GM18499 (cell line): ENCODE results near the gene MAP2K1.
"Not testable (repeated sequence)": the region's sequence is repeated elsewhere in the genome, so short reads cannot be mapped to it uniquely, and the experiment has no call there.

Source experiments
- ATAC-seq: cut with Tn5 transposase; IDR thresholded peaks from one replicate; pipeline ENCODE4 v1.9.1; 2021; ENCODE audit warnings: moderate number of reproducible peaks; ENCODE audit not compliant: insufficient read depth, unreplicated experiment

MAP2K1 gene

DNA sequence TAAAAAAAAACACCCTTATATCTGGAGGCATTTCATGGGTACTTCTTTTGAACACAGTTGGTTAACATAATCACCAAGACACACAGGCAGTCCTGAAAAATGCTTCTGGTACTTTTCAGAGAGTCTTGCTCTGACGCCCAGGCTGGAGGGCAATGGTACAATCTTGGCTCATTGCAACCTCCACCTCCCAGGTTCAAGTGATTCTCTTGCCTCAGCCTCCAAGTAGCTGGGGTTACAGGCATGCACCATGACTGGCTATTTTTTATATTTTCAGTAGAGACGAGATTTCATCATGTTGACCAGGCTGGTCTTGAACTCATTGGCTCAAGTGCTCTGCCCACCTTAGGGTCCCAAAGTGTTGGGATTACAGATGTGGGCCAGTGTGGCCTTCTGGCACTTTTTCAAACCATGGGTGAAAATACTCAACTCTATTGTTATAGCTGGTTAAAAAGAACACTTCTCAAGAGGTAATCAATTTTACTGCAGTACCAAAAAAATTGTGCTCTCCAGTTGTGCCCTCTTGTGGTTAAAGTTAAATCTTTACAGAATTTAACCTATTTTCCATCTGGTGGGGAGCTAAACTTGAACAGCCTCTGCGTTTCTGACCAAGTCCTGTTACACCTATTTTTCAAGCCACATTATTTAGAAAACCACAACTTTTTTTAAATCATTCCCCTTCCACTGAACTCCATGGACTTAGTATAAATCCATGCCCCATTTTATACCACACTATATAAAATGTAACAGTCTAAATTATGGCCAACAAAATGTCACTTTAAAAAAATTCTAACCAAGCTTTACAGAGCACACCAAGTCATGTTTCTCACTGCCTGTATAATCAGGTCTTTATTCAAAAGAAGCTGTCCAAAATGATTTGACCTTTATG lies 112.0 kb downstream of the MAP2K1 start:
- no peak for ATAC-seq

DNA sequence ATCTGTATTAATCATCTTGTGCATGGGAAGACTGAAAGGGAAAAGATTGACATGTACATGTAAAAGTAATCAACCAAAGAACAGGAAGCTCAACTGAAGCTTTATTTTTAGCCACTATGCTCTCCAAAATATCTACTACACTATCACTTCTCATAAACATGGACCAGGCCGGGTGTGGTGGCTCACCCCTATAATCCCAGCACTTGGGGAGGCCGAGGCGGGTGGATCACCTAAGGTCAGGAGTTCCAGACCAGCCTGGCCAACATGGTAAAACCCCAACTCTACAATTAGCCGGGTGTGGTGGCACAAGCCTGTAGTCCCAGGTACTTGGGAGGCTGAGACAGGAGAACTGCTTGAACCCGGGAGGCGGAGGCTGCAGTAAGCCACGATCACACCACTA lies 113.6 kb downstream of the MAP2K1 start:
- not testable (repeated sequence) for ATAC-seq

DNA sequence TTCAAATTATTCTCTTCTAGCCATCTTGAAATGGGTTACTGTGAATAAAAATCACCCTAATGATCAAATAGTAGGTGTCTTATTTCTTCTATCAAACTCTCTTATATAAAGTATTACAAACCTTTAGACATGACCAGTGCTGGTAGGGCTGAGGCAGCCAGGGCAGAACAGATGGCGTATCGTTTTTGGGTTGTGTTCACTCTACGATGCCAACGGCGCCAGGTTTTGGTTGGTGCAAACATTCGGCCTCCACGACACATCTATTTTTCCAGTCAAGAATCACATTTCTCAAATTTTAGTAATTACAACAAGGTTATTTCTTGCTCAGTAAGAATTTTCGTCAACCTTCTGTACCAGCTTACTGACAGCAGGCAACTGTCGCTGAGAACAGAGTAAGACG lies 115.8 kb downstream of the MAP2K1 start:
- no peak for ATAC-seq

DNA sequence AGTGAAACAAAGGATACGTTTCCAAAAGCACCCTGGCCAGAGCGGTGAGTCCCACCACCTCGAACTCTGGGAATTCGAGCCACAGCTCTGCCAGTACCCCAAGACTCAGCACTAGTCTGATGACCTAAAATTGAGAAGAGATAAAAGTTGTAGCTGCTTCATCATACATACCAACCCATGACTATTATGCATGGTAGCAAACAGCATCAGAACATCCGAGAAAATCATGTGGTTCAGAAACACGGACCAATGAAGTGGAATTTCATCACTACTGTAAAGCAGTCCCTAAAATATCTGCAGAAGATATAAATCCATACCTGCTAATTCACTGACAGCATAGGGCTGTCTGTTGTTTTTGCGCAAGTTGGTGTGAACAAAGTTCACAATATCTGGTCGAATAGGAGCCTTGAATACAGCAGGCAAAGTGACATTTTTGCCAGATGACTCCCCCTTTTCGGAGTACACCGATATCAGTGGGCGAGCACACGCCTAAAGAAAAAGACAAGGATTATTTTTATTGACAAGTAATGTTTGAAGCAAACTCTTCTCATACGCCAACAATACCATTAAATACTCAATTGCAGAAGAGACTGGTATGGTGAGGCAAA lies 116.4 kb downstream of the MAP2K1 start:
- ATAC-seq: not testable (repeated sequence)

DNA sequence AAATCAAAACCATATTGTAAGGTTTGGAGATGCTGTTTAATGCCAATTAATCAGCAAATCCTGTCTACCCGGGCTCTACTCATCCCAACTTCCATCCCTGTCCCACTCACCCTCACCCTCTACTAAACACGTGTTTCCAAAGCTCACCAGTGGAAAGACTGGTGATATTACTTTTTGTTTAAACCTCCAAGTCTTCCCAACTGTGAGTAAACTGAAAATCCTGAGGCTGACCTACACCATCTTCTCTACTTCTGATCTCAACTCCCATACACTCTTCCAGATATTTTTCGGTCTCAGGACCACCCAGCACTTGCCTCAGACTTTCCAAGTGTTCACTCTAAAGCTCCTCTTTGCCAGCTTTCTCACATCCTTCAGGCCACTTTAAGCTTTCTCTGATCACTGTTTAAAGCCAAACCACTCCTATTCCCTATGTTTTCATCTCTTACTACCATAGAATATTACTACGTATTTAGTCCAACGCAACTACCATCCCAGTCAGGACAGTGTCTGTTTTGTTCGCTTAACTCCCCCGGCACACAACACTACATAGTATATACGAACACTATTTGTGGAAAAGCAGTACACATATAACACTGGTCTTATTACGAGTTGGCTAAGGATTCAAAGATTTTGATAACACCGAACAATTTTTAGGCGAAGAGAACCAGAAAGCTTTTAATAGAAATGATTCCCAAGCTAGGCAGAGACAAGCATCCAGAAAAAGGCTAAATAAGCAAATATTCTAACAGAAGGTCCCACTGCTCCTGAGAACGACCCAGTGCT lies 117.3 kb downstream of the MAP2K1 start:
- no peak for ATAC-seq

DNA sequence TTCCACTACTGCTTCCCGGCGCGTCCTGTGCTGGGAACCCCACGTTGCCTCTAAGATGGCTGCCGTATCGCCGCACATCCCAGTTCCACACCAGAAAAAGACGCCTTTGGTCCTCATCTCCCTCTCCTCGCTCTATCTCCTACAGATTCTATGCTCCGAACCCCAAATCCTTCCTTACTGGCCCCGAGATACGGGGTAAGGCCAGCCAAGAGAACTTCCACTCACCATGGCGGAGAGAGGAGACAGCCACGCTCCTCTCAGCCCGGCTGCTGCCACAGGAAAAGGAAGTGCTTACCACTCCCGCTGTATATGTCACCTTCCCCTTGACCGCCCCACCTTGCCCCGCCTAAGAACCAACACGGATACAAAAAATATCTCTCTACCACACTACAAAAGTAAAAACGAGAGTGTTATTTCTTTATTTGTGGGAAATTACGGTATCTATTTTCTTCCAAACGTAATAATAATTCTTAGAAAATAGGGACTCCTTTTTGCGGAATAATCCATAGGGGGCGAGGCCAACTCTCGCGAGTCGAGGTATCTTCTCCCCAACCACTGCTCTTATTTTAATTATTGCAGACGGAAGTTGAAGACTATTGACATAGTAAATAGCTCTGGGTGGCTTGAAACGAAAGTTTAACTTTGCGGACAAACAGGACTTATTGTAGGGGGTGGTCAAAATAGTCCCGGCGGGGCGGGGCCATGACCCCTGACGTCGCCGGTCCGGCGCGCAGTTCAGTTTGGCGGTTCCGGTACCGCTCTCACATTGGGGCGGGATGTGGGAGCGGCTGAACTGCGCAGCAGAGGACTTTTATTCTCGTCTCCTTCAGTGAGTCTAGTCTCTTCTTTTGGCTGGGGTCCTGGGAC lies 118.1 kb downstream of the MAP2K1 start, which contains the start of the genes RPL4 and ZWILCH:
RPL4 (minus strand) TSS at position 293 of the 867 bp plus-strand sequence; CDS start at position 228, 65 bp downstream.
ZWILCH (plus strand) TSS at position 764 of the 867 bp plus-strand sequence; CDS start at position 777, 13 bp downstream.
- peak; percentile 50 for ATAC-seq

DNA sequence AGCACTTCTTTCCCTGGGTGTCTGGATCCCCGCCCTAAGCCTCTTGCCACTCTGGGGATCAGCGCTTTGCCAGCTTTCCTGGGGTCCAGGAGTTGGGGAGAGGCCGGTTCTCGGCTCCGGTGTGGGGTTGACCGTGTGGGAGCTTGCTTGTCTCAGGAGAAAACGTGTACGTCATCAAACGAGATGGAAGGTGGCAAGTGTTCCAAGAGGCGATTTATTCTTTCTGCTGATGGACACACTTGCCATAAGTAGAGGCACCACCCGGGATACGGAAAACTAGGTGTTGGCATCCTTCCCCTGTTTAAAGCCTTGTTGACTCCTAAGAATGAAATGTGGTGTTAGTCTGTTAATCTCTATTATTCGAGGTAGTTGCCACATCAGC lies 118.7 kb downstream of the MAP2K1 start:
- ATAC-seq: no peak

DNA sequence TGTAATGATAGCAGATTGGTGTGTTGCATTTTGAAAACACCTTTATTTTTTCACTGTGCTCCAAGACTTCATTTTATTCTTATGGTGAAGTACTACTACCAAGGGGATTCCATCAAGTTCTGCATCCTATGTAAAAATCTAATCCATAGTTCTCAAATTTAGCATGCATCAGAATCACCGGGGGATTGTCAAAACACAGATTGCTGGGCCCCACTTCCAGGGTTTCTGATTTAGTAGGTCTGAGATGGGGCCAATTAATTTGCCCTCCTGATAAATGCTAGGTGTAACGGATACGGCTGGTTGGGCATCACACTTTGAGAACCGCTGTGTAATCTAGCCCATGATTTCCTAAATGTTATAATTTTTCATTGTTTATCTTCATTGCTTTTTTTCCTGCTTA lies 119.1 kb downstream of the MAP2K1 start:
- no peak for ATAC-seq

DNA sequence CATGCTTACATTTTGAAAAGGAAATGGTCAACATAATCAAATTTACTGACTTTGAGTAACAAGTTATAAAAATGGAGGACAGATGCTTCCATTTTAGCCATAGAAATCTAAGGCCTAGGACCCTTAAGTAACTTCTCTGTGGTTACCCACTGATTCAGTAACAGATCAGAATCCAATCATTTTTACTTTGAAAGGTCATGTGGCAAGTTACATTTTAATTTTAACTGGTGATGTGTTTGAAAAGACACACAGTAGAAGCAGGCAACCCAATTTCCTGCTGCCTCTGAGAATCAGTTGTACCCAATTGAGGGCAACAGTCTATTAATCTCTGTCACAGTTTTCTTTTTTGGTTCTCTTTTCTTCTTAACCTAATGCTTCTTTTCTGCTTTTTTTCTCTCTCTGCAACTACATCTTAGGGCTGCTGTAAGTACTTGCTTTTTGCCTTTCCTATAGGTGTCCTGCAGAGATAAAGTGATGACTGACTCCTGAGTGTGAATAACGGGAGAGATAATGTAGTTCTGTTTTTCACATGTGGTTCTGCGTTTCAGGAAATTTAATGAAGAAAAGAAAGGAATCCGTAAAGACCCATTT lies 121.7 kb downstream of the MAP2K1 start:
- ATAC-seq: no peak

DNA sequence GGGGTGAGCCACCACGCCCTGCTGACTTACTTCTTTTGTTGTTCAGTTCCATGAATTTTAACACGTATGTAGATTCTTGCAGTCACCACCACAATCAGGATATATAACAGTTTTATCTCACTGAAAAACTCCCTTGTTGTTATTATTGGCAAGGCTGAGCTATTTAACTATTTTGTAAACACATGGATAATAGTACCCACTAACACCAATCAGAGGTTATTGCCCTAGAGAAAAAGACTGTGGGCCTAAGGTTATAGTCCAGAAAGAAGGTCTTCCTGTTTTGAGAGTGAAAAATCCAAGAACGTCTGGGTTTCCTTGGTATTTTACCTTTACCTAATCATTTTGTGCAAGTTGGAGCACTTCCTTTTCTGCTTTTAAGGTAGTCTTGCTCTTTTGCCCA lies 127.9 kb downstream of the MAP2K1 start:
- no peak for ATAC-seq

DNA sequence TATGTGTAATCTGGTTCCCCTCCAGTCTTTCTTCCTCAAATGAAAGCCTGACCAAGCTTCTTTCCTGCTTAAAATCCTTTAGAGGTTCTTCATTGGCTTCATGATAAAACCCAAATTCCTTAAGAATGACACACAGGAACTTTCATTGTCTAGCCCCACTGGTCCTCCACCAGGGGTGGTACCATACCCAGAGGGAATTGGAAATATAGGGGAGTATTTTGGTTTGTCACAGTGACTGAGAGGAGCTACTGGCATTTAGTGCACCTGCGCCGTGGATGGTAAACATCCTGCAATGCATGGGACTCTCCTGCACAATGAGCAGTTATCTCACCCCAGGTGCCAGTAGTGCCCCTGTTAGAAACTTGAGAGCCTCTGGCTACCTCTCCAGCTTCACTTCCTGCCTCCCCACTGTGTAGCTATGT lies 129.2 kb downstream of the MAP2K1 start:
- ATAC-seq: no peak

DNA sequence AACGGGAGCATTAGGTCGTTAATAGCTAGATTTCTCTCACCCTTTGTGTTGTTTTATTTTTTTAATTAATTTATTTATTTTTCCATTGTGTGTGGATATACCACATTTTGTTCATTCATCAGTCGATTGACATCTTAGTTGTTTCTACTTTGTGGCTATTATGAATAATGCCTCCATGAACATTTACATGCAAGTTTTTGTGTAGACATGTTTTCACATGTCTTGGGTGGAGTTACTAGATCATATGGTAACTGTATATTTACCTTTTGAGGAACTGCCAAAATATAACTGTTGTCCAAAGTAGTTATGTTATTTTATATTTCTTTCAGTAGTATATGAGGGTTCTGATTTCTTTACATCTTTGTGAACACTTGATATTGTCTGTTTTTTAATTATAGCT lies 137.2 kb downstream of the MAP2K1 start:
- no peak for ATAC-seq

DNA sequence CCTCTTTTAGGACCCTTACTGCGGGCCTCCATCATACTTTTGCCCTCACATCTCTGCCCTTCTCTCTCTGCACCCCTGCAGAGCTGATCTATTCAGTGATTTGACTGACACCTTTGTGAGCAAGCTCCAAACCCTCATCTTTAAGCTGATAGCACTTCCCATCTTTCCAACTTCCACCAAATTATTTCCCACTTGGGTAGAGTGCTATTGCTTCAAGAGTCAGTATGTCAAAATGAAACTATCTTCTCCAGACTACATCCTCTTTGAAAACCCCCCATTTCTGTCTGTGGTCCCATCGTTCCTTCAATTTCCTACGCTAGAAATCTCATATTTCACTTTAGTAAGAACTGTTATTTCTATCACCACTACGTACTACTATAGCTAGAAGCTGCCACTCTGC lies 138.1 kb downstream of the MAP2K1 start:
- ATAC-seq: no peak

DNA sequence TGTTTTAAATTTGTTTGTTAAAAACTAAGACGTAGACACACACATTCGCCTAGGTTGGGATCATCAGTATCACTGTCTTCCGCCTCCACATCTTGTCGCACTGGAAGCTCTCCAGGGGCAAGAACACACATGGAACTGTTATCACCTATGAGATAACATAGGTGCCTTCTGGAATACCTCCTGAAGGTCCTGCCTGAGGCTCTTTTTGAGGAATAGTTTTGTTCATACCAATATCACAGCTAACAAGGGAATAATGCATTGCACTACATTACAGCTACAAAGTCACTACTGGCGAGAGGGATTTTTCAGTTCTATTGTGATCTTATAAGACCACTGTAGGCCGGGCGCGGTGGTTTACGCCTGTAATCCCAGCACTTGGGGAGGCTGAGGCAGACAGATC lies 148.3 kb downstream of the MAP2K1 start:
- ATAC-seq: no peak
